Prostate gland (tissue), 2 donors: ENCODE measurements around the gene CORO2B.

Experiments
- POLR2A ChIP-seq: fragments of 450-650 bp; IDR thresholded peaks from one replicate; pipeline ENCODE4 v1.6.1; 2016; ENCODE audit warnings: antibody characterized with exemption, mild to moderate bottlenecking
- POLR2AphosphoS5 ChIP-seq: sonication (generic); formaldehyde crosslinking; IDR thresholded peaks from one replicate; pipeline ENCODE4 v1.6.1; 2017; ENCODE audit warnings: antibody characterized with exemption
- TF ChIP-seq, protein P1 (sequence below), 4 experiments: fragments of 200-600 bp in 2 of 4; fragments of 450-650 bp in 2 of 4; sonication (generic) in 2 of 4; IDR thresholded peaks; 1 replicate in 3 of 4; 2 replicates in 1 of 4; pipeline ENCODE4 v1.5.1; 2016 to 2019; ENCODE audit warnings: antibody characterized with exemption in 4 of 4, mild to moderate bottlenecking in 2 of 4, moderate library complexity in 2 of 4

DNA sequence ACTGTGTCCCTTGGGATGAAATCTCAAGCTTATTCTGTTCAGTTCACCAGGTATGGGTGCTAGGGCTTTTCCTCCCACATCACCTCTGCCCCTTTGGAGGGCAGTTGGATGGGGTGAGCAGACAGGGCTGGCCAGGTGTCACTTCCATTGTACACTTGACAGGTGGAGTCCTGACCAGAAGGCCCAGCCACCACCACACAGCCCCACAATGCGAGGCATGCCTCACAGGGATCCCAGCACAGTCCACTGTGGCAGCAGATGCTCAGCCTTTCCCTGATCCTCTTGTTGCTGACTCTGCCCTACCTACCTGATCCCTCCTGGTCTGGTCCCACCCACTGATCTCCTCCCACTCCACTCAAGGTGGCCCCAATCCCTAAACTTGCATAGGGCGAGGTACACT is 153.7 kb downstream of the CORO2B start:
- TF ChIP-seq, protein P1, sequence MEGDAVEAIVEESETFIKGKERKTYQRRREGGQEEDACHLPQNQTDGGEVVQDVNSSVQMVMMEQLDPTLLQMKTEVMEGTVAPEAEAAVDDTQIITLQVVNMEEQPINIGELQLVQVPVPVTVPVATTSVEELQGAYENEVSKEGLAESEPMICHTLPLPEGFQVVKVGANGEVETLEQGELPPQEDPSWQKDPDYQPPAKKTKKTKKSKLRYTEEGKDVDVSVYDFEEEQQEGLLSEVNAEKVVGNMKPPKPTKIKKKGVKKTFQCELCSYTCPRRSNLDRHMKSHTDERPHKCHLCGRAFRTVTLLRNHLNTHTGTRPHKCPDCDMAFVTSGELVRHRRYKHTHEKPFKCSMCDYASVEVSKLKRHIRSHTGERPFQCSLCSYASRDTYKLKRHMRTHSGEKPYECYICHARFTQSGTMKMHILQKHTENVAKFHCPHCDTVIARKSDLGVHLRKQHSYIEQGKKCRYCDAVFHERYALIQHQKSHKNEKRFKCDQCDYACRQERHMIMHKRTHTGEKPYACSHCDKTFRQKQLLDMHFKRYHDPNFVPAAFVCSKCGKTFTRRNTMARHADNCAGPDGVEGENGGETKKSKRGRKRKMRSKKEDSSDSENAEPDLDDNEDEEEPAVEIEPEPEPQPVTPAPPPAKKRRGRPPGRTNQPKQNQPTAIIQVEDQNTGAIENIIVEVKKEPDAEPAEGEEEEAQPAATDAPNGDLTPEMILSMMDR (IDR thresholded peaks at IDR 0.05), result no peak
- TF ChIP-seq POLR2A, result no peak
- no peak for TF ChIP-seq POLR2AphosphoS5
